ENCODE measurements around the gene ECM1. TPM values are rescaled to one million over a fixed set of nuclear protein-coding genes. Genes with fewer than 3 reads are reported as not detected.

The ECM1 gene
- total and polyA plus RNA-seq, 2 donors (not counting 1 experiment from before 2014, with no cell fraction given) = 1.9 to 2.3 TPM

GRCh38 chr1:150555198-150555970, 47.5 kb downstream of the ECM1 start:
- no peak overlapping the region for H2AFZ ChIP-seq (ENCODE audit: insufficient read depth, low read depth, low read length, poor library complexity, severe bottlenecking)
- TF ChIP-seq EZH2 (IDR thresholded peaks at IDR 0.05; ENCODE audit: borderline replicate concordance, insufficient read depth, low read depth, low read length, poor library complexity, severe bottlenecking) = no peak
- TF ChIP-seq CTCF (IDR thresholded peaks at IDR 0.05) = no peak
- ATAC-seq (ENCODE audit: low read depth) (no peak), DNase-seq (no peak)
- ChIA-PET CTCF (interaction anchor here (11.3 to 14.8 kb wide), 2 partner anchors 21 to 63 kb away, joined by 497 to 661 read pairs; partner anchors contain the start of genes ENSA and MCL1), POLR2A (no interaction called here)
- no peak overlapping the region for H3K9ac ChIP-seq (ENCODE audit: low read length)
- Mint-ChIP-seq H3K27ac (no peak overlapping the region), H3K9me3 (ENCODE audit: insufficient read depth) (no peaks in the 10 kb centered on the region), H3K4me3 (no peak overlapping the region), H3K4me1 (peaks cover 27% of the 10 kb centered on the region), H3K27me3 (no peaks in the 10 kb centered on the region)
- H3K27me3 ChIP-seq (replicated peaks in 1 of 4; ENCODE audit: control extremely low read depth in 1 of 4, control insufficient read depth in 3 of 4, insufficient read depth in 4 of 4, low read length in 3 of 4) = peaks cover 0 to 12% (median 0%) of the 10 kb centered on the region in 4 experiments
- peaks cover 3% of the 10 kb centered on the region for H4K20me1 ChIP-seq (ENCODE audit: control insufficient read depth, insufficient read depth, low read length, poor library complexity, severe bottlenecking)
- H3K9me3 ChIP-seq (ENCODE audit: control extremely low read depth in 1 of 3, control insufficient read depth in 2 of 3, insufficient read depth in 1 of 3, low read length in 2 of 3) = no peaks in the 10 kb centered on the region
- H3K36me3 ChIP-seq (replicated peaks in 1 of 2; ENCODE audit: control extremely low read depth in 1 of 2, control insufficient read depth in 1 of 2, extremely low read depth in 1 of 2, insufficient read depth in 2 of 2, low read length in 1 of 2) = no peaks in the 10 kb centered on the region
- H3K79me2 ChIP-seq (ENCODE audit: control insufficient read depth, insufficient read depth, low read length) = peaks cover 11% of the 10 kb centered on the region
- H3K27ac ChIP-seq (ENCODE audit: low read length in 2 of 2) = no peak overlapping the region
- H3K4me2 ChIP-seq (replicated peaks; ENCODE audit: low read depth, low read length, poor library complexity, severe bottlenecking) = no peak overlapping the region
- peaks cover 14 to 28% of the 10 kb centered on the region in 2 donors for H3K4me1 ChIP-seq (ENCODE audit: control insufficient read depth in 2 of 2, insufficient read depth in 2 of 2, low read length in 2 of 2)
- intact Hi-C loops (cut with micrococcal nuclease) = no loop called here
- 86% methylated on average over 15 of the region's 19 CpGs for WGBS (ENCODE audit: insufficient coverage)
- H3K4me3 ChIP-seq (ENCODE audit: control extremely low read depth in 1 of 5, extremely low read depth in 1 of 5, insufficient read depth in 1 of 5, low read depth in 2 of 5, low read length in 4 of 5) = no peak overlapping the region
